HG03460 (cell line): ENCODE results near the gene DNAJC3.

Source experiments
- ATAC-seq: cut with Tn5 transposase; IDR thresholded peaks from one replicate; pipeline ENCODE4 v1.9.1; 2021; ENCODE audit not compliant: unreplicated experiment

The DNAJC3 gene, protein sequence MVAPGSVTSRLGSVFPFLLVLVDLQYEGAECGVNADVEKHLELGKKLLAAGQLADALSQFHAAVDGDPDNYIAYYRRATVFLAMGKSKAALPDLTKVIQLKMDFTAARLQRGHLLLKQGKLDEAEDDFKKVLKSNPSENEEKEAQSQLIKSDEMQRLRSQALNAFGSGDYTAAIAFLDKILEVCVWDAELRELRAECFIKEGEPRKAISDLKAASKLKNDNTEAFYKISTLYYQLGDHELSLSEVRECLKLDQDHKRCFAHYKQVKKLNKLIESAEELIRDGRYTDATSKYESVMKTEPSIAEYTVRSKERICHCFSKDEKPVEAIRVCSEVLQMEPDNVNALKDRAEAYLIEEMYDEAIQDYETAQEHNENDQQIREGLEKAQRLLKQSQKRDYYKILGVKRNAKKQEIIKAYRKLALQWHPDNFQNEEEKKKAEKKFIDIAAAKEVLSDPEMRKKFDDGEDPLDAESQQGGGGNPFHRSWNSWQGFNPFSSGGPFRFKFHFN

DNA sequence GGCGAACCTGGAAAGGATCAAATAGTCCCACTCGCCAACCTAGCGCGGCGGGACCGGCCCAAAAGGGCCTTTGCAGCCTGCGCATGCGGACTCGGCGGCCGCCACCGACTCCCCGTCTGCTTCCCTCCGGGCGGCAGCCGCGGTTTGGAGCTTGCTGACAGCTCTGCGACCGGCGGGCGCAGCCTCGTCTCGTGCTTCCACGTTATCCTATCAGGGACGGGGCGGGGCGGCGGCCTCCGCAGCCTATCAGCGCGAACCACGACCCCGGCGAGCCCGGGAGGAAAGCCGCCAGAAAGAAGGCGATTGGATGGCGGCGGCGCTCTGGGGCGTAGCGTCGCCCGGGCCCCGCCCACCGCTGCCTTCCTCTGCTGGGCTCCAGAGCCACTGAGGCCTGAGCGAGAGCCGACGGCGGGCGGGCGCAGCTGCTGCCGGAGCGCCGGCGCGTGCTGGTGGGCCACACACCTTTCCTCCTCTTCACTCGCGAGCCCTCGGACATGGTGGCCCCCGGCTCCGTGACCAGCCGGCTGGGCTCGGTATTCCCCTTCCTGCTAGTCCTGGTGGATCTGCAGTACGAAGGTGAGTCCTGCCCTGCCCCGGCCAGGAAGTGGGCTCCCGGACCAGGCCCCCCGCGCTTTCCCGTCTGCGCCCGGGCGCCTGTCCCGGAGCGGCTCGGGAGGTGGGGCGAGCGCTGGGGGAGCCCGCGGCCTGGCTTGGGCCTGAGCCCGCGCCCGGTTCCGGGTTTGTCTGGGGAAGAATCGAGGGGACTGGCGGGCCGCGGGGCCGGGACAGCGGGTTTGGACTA lies at the start of gene DNAJC3:
Gene DNAJC3 (plus strand): TSS at position 378 of the 802 bp plus-strand sequence. CDS start 117 bp downstream, at position 495.
- ATAC-seq, result peak; percentile 92

DNA sequence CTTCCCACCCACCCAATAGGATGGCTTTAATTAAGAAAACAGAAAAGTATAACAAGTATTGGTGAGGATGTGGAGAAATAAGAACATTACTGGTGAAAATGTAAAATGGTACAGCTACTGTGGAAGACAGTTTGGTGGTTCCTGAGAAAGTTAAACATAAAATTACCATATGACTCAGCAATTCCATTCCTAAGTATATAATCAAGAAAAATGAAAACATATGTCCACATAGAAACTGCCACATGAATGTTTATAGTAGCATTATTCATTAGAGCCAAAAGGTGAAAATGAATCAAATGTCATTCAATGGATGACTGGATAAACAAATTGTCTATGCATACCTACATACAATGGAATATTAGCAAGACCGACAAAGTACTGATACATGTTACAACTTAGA lies 49.3 kb upstream of the DNAJC3 start:
- ATAC-seq, result no peak

DNA sequence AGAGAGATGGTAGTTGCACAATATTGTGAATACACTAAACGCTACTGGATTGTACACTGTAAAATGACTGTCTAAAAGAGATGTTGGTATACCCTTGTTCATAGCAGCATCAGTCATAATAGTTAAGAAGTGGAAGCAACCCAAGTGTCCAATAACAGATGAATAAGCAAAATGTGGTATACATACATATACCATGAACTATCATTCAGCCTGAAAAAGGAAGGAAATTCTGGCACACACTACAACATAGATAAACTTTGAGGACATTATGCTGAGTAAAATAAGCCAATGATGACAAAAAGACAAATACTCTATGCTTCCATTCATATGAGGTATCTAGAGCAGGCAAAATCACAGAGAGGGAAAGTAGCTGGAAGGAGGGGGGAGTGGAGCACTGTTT lies 48.5 kb upstream of the DNAJC3 start:
- no peak for ATAC-seq

DNA sequence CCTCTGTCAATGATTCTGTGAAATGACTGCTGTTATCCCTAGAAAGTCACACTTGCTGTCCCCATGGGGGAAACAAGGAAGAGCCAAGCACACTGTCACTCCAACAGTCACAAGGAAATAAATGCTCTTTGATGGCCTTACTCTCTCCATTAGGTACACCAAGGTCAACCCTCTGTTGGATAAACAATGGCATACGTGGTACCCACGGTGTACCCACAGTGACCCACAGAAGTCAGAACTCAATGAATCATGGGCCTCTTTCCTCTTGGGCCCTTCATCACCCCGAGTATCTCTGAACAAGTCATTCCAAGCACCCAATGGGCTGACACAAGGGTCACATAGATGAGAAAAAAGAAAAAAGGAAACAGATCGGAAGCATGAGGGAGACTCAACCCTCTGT lies 47.9 kb upstream of the DNAJC3 start:
- no peak for ATAC-seq

DNA sequence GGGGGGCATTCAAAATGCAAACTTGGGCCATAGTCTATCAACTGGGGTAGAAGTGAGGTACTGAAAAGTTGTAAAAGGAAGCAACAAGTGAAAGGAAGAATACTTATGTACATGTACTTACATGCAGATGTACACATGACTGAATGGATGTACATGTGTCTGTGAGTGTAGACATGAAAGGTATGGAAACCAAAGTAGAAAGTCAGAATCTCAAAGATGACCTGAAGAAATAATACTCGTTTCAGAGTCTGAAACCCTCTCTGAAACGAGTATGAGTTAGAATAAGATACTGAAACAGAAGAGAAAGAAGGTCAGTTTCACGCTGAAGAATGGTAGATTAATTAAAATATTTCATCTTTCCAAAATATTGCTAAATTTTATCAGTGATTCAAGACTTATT lies 46.3 kb upstream of the DNAJC3 start:
- no peak for ATAC-seq

DNA sequence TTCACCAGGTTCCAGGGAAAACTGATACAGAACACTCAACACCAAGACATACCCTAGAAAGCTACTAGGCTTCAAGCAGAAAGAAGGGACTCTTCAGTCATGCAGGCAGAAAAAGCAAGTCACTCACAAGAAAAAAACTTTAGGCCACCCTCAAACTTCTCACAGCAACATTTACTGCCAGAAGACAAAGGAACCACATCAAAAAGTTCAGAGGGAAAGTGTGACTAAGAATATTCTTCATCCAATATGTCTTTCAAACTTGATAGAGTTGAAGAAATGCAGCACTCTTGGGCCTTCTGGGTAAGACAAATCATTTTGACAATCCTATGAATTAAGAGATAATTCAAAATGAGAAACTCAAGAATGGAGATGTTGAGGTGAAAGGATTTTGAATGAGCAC lies 40.1 kb upstream of the DNAJC3 start:
- no peak for ATAC-seq

DNA sequence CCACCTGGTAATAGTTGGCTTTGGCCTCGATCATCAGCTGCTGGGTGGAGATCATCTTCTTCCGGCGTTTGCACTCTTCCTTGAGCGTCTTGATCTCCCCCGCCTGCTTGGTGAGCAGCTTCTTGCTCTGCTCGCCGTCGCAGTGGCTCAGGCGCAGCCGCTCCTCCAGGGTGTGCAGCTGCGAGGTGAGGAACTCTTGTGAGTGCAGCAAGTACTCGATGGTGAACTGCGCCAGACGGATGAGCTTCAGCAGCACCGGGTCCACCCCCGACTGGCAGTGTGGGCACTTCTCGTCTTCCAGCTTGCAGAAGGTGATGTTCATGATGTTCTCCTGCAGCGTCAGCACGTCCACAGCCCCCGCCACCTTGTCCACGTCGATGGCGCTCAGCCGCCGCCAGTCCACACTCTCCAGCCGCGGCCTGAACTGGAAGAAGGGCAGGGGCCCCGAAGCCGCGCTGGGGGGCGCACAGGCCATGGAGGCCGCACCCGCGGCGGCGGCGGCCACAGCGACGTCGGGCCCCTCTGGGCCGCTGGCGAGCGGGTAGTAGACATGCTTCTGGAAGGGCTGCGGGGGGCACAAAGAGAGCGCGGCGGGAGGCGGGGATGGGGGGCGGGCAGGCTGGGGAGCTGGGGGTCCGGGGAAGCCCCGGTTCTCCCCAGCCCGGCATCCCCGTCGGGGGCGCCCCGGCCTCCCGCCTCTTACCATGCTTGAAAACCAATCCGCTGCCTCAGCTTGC lies 35.5 kb upstream of the DNAJC3 start:
- no peak for ATAC-seq

DNA sequence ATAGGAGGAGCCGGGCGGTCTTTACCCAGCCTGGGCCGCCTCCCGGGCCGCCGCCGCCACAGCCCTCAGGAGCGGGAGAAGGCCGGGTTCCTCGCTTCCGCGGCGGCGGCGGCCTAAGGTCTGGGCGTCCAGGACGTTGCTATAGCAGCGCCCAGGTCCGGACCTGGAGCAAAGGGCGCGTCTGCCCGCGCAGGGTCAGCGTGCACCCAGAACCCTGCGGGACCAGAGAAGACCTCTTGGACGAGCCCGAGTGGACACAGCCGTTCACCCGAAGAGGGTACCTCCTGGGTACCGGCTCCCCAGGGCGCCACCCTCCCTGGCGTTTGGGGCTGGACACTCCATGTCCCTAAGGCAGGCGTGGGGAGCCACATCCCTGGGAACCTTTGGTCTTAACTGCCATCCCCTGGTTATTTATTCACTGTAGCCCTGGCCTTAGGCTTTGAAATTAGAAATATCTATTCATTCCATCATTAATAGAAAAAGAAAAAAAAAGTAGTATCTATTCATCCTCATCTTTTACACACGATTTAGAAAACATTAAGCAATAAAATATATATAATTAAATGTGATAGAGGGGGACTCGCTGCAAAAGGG lies 34.8 kb upstream of the DNAJC3 start:
- no peak for ATAC-seq

DNA sequence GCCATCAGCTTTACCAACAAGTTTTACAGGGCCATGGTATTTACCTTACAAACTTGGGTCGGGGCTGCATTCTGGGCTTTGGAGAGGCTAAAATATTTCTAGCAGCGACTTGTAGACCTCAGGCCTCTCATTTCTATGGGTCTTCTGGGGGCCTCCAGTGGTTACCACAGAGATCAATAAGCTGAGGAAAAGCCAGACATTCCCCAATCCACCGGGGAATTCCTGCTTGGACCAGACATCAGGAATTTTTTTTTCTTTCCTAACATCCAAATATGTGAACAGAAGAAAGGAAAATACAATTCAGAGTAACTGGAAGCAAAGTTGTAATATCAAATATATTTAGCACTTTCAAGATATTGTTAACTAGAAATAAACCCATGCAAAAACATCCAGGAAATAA lies 33.9 kb upstream of the DNAJC3 start:
- ATAC-seq, result no peak

DNA sequence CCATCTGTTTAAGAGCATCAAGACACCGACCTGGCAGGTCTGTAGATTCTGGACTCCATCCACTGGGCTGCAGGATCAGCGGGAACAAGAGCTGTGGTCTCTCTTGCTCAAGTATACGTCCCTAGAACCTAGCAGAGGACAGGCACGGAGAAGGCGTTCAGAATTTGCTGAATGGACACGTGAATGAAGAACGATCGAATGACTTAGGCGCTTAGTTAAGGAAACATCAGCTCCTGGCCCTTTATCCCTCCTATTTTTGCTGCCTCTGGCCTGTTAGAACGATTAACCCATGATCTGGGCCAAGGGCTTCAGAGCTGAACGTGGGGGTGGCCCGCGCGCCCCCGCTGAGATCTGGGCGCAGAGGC lies 33.4 kb upstream of the DNAJC3 start:
- no peak for ATAC-seq

DNA sequence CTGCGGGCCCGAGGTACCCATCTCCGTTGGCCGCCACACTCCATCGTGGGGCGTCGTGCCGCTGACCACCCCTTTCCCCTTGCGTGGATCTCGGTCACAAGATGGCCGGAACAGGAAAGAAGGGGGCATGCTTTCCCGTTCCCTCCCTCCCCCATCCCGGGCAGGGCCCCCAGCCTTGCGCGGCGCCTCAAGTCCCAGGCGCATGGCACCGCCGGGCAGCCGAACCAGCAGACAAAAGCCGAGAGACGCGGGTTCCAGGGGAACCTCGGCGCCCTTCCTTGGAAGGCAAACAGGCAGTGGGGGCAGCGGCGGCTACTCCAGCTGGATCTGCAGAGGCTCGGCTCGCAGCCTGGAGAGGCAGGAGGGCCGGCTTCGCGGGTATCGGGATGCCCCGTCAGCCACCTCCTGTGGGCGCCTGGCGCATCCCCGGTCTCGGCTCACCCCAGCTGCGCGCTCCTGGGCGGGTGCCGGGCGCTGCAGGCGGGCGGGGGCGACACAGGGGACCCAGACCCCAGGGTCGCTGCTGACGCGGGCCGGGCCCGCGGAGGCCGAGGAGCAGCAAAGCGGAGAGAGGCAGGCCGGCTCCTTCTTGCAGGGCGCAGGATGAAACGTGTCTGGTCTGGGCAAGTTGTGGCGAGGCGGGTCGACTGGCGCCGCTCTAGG lies 32.9 kb upstream of the DNAJC3 start:
- ATAC-seq, result no peak

DNA sequence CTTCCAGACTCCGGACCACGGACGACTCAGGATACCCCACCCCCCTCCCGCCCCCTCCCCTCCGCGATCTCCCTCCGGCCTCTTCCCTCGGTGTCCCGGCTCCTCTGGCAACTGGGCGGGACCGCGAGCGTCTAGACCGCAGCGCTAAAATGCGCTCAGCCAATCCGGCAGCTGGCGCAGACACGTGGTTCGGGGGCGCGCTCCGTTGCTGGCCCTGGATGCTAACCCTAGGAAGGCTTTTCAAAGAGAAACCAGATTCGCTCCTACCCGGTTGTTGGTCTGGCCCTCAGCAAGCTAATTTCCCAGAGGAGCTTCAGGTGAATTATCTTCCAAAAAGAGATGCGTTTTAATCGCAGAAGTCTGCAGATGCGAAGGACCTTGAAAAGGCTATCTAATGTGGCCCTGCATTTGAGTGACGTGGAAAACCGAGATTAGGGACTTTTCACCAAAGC lies 32.3 kb upstream of the DNAJC3 start, which contains the start of gene DZIP1:
Gene DZIP1 (minus strand): TSS at position 106 of the 452 bp plus-strand sequence. CDS start 2,677 bp downstream, outside the sequence.
- ATAC-seq, result no peak

DNA sequence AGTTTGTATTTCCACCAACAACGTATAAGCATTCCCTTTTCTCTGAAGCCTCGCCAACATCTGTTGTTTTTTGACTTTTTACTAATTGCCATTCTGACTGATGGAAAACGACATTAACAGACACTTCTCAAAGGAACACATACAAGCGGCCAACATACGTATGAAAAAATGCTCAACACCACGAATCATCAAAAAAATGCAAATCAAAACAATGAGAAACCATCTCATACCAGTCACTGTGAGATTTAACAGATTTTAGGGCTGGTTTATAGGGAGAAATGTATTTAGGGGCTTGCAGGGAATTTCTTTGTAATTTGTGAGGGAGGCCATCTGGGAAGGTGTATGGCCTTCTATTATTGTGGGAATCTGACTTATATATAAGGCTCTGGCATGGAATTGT lies 29.6 kb upstream of the DNAJC3 start:
- no peak for ATAC-seq

DNA sequence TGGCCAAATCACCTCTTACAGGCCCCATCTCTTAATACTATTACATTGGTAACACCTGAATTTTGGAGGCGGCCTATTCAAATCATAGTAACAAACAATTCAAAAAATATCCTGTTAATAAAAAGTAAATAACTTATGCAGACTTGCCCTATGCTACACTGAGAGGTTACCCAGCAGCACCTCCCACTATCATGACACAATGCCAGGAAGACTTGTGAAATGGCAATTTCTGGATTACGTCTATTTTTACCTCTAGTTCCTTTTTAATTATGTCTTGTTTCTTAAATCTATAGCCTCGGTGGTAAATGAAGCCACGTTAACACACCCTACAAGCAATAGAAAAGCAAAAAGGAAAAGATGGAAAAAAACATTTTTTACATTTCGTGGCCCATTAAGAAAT lies 26.2 kb upstream of the DNAJC3 start:
- ATAC-seq, result no peak

DNA sequence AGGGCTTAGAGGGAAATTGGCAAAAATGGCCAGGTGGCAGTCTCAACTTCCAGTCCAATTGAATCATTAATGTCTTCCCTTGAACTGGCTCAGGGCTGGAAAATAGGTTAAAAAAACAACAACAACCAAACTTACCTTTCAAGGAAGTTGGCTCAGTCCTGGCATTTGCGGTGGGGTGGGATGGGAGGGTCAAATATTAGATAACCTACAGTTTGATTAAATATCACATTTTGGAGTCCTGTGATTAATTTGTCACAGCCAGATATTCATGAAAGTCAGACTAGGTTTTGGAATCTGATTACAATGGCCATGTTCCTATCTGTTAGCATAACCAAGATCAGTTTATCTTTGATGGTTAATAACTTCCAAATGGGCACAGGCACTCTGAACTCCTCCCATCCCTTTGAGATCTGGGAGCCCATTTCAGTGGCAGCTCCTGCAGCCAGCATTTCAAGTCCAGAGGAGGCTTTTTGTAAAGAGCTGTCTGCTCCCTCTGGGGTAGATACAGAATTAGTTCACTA lies 24.6 kb upstream of the DNAJC3 start:
- no peak for ATAC-seq

DNA sequence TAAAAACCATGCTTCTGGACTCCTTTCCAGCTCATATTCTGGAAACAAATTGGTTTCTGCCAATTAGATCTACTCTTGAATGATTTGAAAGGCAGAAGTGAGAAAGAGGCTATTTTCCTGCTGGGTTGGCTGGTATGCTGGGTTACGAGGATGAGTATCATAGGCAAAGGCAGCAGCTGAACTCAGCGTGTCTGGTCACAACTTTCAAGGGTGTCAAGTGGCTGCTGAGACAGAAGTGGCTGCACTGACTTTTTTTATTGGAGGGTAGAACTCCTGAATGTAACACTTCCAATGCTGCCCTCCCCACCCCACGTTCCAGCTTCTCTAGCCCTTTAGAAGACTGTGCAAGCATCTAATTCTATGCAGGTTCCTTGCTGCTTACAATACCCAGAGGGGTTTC lies 24.1 kb upstream of the DNAJC3 start:
- no peak for ATAC-seq

DNA sequence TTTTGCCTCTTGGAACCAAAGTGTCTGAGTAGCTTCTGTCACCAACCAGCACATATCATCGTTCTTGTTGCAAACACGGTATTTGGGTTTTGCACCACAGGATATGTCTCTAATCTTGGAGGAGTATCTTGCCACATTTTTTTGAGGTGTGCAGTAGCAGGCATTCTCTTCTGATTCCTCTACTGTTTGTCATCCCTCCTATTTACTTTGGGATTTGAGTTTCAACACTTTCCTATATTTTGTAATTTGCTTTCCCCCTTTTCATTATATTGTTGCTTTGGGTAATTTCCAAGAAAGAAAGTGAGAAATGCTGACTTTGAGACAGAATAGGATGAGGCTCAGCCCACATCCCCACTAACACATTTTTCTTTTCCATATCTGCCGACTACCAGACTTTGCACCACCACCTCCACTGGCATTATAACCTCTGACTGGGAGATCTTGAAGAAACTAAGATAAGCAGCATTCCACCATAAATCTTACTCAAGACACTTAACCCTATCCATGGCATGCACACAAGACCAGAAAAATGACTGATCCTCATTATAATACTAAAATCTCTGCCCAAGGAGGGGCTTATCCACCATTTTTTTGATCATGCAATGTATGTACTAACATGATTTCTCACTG lies 20.4 kb upstream of the DNAJC3 start:
- no peak for ATAC-seq

DNA sequence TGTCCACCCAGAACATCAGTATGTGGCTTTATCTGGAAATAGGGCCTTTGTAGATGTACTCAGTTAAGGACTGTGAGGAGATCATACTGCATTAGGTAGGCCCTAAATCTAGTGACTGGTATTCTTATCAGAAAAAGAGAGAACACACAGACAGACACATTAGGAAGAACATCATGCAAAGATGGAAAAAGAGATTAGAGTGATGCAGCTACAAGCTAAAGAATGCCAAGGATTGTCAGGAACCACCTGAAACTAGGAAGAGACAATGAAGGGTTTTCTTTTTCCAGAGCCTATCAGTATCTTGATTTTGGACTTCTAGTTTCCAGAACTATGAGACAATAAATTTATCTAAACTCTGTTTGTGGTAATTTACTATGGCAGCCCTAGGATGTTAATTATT lies 17.4 kb upstream of the DNAJC3 start:
- no peak for ATAC-seq

DNA sequence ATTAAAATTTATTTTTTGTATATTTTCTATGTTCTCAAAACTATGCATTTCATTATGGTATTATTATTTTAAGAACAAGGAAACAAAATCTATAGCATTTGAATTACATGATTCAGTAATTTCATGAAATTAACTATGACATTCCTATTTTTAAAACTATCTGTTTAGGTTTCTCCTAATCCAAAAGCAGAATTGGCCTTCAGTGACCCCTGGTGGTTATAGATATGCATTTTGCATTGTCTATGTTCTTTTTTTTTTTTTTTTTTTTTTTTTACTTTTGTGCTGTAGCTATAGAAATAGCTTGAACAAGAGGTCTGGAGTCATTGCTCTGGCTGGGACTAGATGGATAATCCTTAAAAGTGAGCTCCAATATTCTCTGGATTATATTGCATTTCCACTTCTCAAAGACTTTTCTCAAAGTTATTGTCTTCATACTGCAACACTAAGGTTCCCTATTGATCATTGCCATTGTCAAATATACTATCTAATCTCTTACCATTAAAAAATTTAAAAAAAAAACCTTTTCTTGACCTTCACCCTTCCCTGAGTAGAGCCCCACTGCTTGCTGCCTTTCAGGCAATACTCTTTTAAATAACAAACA lies 15.9 kb upstream of the DNAJC3 start:
- no peak for ATAC-seq
